T-helper 1 cell (primary cell): ENCODE data around the gene SAMD15.
"Not testable (repeated sequence)": the region's sequence is repeated elsewhere in the genome, so short reads cannot be mapped to it uniquely, and the experiment has no call there.

Source experiments
- DNase-seq, 5 donors: peaks; one replicate each; pipeline ENCODE4 v3.0.0-alpha.2; 2012 to 2020

Gene SAMD15

DNA sequence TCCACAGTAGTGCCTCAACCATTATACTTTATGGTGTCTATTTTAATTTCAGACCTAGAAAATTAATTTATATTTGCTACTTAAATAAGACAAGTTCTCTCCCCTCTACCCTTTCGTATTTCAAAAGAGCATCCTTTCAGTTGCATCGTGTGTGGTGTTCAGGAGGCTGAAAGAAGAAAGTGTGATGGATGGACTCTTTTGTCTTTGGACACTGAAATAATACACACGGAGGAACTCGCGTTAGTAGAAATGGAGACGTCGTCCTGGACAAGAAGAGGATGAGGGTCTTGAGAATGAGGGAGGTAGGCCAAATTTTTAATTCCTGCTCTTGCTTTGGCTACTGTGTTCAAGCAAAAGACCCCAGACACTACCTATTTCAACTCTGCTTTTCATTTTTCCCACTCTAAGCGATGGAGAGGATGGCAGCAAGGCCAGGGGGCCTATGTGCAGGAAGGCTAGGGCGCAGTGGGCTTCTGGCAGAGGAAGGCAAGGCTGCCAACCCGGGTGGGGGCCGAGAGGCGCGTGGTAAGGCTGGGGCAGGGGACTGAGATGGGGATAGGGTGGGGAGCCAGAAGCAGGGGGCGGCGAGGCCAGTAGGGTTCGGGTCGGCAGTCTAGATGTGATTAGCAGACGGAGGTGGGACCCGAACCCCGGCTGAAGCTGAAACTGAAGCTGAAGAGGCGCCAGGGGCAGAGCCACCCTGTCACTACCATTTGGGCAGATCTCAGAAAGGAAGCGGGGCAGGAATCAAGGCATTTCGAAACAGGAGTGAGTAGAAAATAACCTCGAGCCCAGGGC is 1.0 kb upstream of the SAMD15 start:
- peak in 4 of 5 donors; percentile 8 to 39 (median 14) for DNase-seq

DNA sequence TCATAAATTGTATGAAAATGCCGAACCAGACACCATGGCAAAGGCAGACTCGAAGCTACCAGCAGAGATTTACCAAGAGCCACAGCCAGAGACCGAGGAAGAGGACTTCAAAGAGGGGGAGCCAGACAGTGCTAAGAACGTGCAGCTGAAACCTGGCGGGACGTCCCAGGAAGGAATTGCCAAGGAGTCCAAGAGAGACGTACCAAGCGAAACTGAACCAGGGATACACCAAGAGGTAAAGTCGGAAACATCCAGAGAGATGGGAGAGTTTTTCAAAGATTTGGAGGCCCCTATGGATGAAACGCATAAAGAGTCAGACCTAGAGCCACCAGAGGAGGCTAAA is 294 bp downstream of the SAMD15 start:
- DNase-seq, result no peak

DNA sequence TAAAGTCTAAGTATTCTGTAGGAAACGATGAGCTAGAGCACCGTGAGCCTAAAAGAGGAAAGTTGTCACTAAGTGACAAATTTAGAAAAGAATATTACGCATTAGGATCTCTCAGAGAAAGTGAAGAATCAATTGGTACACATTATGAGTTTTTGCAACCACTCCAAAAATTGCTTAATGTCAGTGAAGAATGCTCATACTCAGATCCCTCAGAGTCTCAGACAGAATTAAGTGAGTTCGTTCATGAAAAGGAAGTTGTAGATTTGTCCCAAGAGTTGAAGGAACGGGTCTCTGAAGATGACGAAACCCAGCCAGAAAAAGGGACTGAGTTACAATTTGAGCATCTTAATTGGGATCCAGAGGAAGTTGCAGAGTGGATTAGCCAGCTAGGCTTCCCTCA is 1.5 kb downstream of the SAMD15 start:
- DNase-seq, result no peak

DNA sequence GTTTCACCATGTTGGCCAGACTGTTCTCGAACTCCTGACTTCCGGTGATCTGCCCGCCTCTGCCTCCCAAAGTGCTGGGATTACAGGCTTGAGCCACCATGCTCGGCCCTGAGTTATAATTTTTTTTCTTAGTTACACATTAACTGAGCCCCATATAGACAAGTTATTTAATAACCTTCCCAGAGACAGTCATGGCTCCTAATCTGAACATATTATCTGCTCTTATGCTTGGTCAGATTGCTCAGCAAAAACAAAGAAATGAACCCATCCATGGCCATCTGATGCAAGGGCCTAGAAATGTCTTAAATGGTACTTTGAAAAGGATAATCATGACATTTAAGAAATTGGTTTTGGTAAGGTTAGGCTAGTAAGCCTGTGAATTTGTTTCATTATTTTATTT is 13.0 kb downstream of the SAMD15 start:
- DNase-seq, result no peak

DNA sequence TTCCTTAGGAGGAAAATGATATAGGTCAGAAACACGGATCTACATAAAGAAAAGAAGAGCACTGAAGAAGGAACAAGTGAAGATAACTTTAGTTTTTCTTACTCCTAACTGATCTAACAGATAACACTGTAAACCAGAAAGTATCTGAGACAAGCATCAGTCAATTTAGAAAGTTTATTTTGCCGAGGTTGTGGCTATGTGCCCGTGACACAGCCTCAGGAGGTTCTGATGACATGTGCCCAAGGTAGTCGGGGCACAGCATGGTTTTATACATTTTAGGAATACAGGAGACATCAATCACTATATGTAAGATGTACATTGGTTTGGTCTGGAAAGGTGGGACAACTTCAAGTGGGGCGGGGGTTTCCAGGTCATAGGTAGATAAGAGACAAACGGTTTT is 23.0 kb downstream of the SAMD15 start:
- no peak for DNase-seq

DNA sequence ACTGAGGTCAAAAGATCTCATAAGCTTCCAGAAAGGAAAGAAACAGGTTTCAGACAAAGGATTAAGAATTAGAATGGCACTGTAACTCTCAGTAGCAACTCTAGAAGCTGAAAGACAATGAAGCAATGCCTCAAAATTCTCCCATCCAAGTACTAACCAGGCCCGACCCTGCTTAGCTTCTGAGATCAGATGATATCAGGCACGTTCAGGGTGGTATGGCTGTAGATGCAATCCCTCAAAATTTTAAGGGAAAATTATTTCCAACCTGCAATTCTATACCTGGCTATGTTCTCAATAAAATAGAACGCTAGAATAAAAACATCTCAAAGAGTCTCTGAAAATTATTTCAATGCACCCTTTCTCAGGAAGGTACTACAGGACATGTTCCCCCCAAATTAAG is 26.6 kb downstream of the SAMD15 start:
- no peak for DNase-seq

DNA sequence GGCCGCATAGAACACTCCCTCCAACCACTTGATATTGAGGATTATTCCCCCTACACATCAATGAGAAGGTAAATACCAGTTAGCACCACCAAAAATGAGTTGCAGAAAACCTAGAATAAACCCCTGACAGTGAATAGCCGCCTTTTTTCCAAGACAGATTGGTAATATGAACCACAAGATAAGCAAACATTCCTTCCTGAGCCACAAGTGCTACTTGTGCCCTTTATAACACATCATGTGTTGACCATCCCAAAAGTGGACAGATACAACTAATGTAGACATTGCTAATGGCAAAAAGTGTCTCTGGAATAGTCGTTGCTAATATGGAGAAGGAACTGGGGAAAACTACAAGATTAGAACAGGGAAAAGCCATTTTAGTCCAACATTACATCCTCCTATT is 28.9 kb downstream of the SAMD15 start:
- no peak for DNase-seq

DNA sequence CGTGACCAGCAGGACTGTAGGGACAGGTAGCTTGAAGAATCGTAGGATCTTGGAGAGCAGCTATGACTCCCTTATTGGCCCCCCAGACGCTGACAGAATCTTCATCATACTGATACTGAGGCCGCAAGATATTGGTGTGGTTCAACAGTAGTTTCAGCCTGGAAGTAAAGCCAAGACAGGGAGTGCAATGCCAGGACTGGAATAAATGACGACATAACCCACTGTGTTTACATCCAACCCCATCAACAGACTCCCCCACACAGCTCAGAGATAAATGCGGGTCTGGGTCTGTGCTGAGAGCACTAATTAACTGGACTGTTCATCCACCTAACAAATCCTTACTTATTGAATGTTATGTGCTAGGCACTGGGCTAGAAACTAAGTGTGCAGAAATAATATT is 29.5 kb downstream of the SAMD15 start:
- no peak for DNase-seq

DNA sequence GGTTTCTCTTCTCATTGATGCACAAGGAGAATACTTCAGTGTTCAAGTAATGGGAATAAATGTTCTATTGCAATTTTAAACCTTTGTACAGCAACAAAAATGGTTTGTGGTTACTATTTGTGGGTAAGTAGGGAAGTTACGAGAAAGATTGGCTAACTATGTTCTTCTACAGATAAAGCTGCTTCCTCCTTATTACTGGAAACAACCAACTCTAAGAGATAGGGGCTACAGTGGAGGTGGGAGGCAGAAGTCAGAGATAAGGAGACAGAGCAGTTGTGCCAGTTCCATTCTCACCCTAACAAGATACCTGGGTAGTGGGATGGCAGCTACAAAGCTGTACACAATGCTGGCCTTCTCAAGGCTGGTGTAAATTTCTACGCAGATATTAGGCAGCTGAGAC is 30.0 kb downstream of the SAMD15 start:
- no peak for DNase-seq

DNA sequence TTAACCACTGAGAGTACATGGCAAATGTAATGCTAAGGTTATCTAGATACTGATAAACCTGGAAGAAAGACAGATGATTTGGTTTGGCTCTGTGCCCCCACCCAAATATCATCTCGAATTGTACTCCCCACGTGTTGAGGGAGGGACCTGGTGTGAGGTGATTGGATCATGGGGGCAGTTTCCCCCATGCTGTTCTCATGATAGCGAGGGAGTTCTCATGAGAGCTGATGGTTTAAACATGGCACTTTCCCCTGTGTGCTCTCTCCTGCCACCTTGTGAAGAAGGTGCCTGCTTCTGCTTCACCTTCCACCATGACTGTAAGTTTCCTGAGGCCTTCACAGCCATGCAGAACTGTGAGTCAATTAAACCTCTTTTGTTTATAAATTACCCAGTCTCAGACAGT is 32.0 kb downstream of the SAMD15 start:
- no peak for DNase-seq

DNA sequence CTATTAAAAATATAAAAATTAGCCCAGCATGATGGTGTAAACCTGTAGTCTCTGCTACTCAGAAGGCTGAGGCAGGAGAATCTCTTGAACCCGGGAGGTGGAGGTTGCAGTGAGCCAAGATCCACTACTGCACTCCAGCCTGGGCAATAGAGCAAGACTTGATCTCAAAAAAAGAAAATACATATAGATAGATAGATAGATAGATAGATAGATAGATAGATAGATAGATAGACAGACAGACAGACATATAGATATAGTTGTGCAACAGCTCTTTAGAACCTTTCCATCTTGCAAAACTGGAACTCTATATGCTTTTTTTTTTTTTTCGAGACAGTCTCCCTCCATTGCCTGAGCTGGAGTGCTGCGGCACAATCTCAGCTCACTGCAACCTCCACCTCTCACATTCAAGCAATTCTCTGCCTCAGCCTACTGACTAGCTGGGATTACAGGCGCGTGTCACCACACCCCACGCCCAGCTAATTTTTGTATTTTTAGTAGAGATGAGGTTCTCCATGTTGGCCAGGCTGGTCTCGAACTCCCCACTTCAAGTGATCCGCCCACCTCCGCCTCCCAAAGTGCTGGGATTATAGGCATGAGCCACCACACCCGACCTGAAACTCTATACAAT is 38.3 kb downstream of the SAMD15 start:
- not testable (repeated sequence) for DNase-seq

DNA sequence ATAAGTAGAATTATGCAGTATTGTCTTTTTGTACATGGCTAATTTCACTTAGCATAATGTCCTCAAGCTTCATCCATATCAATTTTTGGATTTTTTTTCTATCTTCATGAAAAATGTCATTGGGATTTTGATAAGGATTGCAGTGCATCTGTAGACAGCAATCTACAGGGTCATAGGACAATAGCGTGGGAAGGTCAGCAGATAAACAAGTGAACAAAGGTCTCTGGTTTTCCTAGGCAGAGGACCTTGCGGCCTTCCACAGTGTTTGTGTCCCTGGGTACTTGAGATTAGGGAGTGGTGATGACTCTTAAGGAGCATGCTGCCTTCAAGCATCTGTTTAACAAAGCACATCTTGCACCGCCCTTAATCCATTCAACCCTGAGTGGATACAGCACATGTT is 38.9 kb downstream of the SAMD15 start:
- not testable (repeated sequence) for DNase-seq

DNA sequence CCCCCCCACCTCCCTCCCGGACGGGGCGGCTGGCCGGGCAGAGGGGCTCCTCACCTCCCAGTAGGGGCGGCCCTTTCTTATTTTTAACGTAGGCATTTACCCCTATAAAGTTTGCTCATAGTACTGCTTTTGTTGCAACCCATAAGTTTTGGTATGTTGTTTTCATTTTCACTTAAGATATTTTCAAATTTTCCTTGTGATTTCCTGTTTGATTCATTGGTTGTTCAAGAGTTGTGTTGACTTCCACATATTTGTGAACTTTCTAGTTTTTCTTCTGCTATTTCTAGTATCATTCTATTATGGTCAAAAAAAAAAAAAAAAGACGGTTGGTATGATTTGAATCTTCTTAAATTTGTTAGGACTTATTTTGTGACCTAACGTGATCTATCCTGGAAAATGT is 39.7 kb downstream of the SAMD15 start:
- no peak for DNase-seq

DNA sequence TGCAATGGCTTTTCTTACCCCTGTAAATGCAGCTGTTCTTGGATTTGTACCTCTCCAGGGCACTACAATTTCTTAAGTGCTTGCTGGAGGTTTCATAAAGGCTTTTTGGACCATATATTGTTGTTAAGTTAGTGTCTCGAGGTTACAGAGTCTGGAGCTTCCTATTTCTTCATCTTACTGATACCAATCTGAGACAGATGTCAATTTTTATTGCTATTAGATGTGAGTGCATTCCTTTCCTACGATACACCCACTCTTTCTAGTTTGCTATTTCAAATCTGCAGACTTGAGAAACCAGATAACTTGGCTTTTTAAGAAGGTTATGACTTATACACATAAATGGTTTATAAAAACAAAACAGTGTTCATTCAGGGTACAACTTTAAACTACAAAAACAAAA is 44.0 kb downstream of the SAMD15 start:
- no peak for DNase-seq

DNA sequence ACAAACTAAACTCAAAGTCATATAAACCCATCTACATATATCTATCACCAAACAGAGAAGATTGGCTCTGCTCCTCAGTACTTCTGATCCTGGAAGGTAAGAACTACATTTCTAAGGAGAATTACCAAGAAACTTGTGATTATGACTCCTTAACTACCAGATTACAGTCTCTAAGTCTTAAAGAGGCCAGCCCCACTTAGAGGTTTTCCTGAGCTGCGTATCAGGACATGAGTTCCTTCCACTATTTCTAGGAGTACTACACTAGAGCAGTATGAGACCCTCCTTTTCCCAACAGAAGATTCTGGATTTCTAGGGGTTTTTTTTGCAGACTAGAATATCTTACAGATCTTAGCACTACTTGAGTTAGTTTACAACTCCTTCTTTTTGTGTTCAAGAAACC is 46.2 kb downstream of the SAMD15 start, which contains the start of gene NOXRED1:
TSS of gene NOXRED1 (minus strand) at position 101 of the 400 bp plus-strand sequence. CDS start 634 bp downstream, outside the sequence.
- DNase-seq, result no peak

DNA sequence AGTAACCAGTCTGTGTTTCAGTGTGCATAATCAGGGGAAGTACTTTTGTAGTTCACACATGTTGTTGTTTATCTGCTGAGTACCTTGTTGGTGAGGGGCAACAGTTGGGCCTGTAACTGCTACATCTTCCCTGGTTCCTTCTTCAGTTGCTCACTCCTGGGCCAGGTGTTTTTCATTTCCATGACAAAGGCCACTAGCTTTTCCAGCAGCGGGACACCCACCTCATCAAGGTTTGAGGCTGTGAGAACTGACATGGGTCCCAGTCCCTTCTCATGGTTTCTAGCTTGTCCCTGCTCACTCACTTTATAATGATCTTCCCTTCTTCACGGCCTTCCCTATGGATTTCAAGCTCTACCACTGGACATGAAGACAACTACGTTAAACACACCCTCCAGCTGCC is 47.7 kb downstream of the SAMD15 start:
- no peak for DNase-seq

DNA sequence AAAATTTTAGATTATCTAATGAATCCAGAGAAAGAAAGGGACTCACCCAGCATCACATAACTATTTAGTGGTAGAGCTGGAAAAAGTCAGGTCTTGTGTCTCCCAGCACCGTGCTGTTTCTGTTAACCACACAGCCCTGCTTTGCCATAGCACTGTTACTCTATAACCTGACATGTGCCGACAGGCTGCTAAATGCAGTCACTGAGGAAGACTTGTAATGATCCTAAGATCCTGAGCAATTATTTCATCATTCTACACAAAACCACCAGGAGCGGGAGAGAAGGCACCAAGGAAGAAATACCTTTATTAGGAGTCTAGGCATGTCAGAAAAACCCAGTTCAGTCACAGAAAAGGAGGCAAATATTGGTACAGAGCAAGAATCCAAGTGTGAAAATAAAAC is 49.2 kb downstream of the SAMD15 start:
- DNase-seq, result no peak

DNA sequence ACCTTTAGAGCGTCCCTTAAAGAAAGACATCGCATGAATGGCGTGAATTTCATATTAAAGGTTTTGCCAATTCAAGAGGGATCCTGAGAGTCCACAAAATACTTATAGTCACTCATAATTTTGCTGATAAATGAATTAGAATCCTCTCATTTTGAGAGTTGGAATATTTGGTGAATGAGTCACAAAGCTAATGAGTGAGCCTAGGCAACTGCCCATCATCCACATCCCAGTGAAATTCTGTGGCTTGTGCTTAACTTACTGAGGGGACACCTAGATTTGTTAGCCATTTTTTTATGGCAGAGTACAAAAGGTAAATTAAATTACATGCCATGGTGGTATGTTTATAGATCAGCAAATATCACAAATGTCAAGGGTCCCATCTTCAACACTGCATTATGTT is 58.9 kb downstream of the SAMD15 start:
- no peak for DNase-seq

DNA sequence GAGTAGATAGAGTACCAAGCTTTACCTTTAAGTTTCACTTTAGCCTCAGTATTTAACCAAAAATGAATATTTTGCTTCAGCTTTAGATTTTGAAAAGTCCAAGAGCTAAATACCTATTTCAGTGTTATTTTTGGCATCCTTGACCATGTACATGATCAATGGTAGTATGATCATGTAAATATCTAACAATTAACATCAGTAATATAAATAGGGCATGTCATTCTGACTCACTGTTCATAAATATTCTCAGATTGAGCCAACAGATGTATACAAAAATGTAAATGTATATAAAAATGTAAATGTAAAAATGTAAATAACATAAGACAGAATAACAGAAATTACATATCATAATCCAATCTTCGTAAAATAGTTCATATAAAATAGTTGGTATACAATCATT is 61.4 kb downstream of the SAMD15 start:
- DNase-seq, result no peak

DNA sequence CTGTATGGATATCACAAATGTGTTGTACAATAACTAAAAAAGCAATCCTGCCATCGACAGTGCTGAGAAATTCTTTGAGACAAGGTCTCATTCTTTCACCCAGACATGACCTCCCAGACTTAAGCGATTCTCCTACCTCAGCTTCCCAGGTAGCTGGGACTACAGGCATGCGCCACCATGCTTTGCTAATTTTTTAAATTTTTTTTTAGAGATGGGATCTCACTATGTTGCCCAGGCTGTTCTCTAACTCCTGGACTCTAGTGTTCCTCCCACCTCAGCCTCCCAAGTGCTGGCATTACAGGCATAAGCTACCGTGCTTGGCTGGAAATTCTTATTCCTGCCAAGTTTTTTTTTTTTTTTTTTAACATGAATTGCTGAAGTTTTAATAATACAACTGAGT is 62.7 kb downstream of the SAMD15 start:
- DNase-seq, result no peak
